B cell (primary cell): ENCODE measurements around the gene SEC62.

Experiments
- CTCF ChIP-seq: fragments of 200-600 bp; IDR thresholded peaks from one replicate; pipeline ENCODE4 v1.8.0; 2022; ENCODE audit warnings: antibody characterized with exemption, mild to moderate bottlenecking
- EZH2 ChIP-seq: IDR thresholded peaks from 2 replicates; pipeline ENCODE4 v1.6.1; 2012; ENCODE audit warnings: borderline replicate concordance, low read depth, mild to moderate bottlenecking, moderate library complexity, low read length; ENCODE audit not compliant: insufficient read depth, poor library complexity, severe bottlenecking

- no peak for TF ChIP-seq CTCF
- no peak for TF ChIP-seq EZH2
Measured at GRCh38 chr3:170033489-170033888, 66.9 kb downstream of the SEC62 start.
